ENCODE data around the gene WNT11.

WNT11 gene

GRCh38 chr11:76174330-76174729 lies 32.0 kb downstream of the WNT11 start:
- DNase-seq (ENCODE audit: low spot score) = no peak

DNA sequence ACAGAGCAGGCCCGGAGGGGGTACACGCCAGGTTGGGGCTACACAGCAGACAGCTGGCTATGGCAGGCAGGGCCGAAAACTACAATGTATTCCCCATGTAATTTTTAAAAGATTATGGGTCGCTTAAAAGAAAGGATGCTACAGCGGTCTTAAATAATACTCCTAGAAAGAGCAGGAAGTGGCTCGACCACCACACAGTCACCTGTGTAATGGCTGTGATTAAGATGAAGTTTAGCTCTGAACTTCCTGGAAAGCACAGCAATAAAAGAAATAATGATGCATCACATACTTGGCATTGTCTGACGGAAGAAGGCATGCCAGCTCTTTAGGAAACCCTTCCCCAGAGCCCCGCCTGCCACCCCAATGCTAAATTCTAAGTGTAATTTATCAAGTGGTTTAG lies 32.6 kb downstream of the WNT11 start:
- DNase-seq (ENCODE audit: low spot score) = no peak

DNA sequence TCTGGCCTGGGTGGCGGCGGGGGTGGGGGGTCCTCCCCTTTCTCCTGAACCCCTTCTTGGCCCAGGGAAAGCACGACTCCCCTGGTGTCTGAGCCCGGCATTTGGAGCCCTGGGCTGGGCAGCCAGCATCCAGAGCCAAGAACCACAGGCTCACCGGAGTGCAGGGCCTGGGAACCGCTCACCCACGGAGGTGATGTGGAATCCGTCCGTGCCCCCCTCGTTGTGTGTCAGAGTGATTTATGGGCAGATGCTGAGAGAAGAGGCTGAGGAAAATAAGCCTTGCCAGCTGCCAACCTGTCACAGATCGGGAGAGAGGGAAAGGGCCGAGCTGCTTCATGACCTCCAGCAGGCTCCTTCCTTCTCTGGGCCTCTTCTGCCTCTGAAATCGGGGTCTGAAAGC lies 33.7 kb downstream of the WNT11 start:
- no peak for DNase-seq (ENCODE audit: low spot score)

- no peak for DNase-seq (ENCODE audit: low spot score)
Observed at GRCh38 chr11:76170468-76170867, 35.8 kb downstream of the WNT11 start.

- DNase-seq (ENCODE audit: low spot score) = no peak
Observed at GRCh38 chr11:76169473-76169896, 36.8 kb downstream of the WNT11 start.

GRCh38 chr11:76167590-76167989 lies 38.7 kb downstream of the WNT11 start:
- no peak for DNase-seq (ENCODE audit: low spot score)

DNA sequence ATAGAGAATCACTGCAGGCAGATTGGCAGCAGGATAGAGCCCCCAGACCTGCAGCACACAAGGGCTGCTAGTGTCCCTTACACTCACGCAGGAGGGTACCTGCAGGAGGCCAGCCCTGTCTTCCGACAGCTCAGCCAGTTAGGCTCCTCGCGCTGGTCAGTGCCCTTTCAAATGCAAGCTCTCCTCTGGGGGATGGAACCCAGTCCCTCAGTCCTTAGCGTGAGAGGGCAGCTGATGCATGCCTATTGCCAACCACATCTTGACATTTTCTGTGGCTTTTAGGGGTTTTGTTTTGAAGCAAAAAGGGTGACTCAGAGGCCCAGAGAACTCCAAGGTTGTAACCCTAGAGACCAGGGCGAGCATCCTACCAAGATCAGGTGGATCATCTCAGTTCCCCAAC lies 40.0 kb downstream of the WNT11 start:
- no peak for DNase-seq (ENCODE audit: low spot score)

GRCh38 chr11:76164861-76165751 lies 41.2 kb downstream of the WNT11 start:
- DNase-seq (ENCODE audit: low spot score) = no peak

DNA sequence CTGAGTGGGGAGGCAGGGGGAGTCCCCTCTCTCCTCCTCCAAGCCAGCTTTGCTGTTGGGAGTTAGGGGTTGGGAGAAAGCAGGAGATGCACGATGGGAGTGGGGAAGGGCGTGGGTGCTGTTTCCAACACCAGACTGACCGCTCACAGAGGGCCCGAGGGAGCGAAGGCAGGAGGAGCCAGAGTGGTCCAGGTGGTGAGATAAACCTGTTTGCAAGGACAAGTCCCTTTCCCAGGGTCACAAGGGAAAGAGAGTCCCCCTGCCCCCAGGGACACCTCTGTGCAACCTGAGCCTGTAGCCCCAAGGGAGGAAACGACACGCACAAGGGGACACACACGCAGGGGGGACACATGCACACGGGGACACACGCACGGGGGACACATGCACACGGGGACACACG lies 42.2 kb downstream of the WNT11 start:
- DNase-seq (ENCODE audit: low spot score) = no peak

GRCh38 chr11:76163289-76163880 lies 42.9 kb downstream of the WNT11 start:
- DNase-seq (ENCODE audit: low spot score) = no peak

DNA sequence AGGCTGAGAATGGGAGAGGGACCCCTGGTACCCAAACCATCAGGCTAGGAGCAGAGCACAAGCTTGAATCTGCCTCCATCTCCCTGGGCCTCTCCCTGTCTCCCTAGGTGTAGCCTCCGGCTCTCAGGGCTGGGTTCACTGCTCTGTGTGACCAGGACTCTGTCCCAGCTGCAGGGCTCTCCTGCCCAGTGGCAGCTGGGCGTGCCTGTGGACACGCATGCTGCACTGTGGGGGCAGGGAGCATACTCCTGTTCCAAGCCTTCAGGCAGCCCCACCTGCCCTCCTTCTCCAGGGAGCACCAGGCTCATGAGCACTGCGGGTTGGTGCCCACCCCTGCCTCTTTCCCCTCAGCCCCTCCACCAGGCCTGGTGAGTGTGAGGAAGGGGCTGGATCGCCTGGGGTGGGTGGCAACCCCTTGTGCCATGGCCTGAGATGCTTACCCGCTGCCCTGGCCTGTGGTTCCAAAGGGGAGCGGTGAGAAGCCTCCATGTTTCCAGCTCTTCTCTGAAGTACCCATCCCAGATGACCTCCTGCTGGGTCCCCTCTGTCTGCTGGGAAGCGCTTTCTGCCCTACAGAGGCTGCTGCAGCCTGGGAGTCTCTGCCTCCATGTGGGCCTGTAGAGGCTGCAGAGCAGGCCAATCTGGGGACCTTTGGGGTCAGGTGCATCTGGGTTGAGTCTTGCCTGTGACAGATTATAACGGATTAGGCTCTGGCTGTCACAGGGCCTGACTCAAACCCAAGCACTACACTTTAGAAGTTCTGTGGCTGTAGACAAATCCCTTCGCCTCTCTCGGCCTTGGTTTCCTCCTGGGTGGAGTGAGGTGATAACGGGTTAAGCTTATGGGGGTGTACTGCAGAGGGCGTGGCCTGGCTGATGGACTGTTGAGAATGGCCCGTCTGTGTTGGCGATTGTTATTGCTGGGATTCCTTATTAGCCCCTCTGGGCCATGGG lies 43.7 kb downstream of the WNT11 start:
- no peak for DNase-seq (ENCODE audit: low spot score)

GRCh38 chr11:76161261-76161961 lies 44.9 kb downstream of the WNT11 start:
- DNase-seq (ENCODE audit: low spot score) = no peak

GRCh38 chr11:76160856-76161255 lies 45.4 kb downstream of the WNT11 start:
- DNase-seq (ENCODE audit: low spot score) = no peak

DNA sequence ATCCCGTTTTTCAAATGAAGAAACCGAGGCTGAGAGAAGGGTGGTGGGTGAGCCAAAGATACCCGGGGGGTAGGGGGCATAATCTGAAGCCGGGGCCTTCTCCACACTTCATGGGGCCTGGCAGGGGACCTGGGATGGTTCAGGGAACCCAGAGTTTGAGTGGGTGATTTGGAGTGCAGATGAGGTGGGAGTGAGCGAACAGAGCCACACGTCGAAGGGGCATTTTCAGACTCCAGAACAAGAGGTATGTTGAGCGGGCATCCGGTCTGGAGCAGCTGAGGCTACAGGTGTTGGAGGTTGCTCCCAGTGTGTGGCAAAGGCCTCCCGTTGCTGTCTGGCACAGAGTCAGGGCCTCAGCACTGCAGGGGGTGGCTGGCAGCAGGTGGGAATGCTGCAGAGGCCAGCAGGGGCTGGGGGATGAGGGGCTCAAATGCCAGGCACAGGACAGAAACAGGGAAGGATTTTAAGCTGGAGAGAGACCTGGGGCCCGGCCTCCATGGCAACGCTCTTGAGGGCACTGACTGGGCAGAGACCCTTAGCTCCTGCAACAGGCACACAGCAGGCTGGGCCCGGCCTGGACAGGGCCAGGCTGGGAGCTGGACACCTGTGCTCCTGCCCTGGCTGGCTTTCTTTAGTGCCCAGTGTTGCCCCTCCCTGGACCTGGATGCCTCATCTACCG lies 46.2 kb downstream of the WNT11 start:
- DNase-seq (ENCODE audit: low spot score) = no peak

- no peak for DNase-seq (ENCODE audit: low spot score)
Observed at GRCh38 chr11:76159303-76159937, 46.9 kb downstream of the WNT11 start.

DNA sequence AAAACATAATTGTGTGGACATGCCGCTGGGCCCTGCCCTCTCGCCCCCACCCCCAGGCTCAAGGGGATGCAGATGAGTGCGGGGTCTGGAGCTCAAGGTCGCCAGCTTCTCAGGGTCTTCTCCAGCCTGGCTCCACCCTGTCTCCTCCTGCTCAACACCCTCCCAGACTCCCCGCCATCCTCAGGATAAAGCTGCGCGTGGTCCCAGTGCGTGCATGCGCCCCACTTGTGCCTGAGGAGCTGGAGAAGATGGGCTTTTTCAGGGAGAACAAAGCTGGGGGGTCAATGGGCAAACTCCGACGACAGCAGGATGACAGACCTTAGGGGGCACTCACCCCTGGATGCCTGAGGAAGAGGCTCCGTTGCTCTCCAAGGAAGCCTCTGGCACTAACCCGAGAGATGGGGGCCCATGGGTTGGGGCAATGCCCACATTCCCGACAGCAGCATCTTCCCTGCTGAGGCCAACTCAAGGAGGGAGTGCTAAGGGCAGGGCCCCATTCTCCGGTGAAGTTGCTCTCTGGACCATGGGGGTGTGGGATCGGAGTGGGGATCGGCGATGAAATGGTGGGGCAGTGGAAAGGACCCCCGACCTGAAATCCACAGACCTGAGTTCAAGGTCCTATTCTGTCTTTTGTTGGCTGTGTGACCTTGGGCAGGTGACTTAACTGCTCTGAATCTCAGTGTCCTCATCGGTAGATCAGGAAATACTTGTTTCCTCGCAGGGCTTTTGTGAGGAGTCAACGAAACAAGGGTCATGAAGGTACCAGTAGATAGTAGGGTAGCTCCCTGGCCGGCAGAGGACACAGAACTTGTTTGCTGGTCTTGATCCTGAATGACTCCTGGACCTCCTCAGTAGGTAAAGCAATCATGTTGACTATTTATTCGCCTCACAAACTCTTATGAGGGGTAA lies 47.7 kb downstream of the WNT11 start:
- no peak for DNase-seq (ENCODE audit: low spot score)

DNA sequence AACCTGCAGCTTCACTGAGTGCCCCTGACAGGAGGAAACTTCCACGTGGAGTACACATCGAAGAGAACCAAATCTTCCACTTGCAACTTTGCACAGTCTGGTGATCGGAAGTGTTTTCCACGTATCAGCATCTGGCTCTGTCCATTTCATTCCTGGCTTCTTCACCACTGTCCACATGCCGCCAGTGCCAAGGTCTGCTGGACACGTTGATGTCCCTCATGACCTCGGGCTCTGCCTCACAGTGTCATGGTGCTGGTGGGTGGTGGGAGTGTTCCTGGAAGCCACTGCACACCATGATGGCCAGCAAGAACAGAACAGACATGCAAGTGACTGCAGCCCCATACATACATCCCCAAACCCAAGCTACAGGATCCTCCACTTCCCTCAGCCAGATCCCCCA lies 48.4 kb downstream of the WNT11 start:
- DNase-seq (ENCODE audit: low spot score) = no peak

DNA sequence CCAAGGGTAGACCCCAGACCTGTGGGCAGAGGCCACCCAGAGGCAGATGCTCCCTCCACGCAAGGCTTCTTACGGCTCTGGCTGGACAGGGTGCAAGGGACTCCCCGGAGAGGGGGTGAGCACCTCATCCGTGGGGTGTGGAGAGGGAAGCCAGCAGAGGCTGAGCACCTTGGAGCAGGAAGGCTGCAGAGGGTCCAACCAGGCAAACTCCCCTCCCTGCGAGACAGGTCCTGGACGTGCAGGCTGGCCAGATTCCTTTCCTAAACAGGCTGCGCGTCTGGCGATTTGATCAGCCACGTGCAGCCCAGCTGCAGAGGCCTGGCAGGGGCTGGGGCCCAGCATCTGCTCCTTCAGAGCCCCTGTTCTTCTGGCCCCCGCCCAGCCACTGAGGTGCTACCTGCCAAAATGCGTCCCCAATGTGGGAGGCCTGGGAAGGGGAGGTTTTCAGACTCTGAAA lies 49.3 kb downstream of the WNT11 start:
- no peak for DNase-seq (ENCODE audit: low spot score)

DNA sequence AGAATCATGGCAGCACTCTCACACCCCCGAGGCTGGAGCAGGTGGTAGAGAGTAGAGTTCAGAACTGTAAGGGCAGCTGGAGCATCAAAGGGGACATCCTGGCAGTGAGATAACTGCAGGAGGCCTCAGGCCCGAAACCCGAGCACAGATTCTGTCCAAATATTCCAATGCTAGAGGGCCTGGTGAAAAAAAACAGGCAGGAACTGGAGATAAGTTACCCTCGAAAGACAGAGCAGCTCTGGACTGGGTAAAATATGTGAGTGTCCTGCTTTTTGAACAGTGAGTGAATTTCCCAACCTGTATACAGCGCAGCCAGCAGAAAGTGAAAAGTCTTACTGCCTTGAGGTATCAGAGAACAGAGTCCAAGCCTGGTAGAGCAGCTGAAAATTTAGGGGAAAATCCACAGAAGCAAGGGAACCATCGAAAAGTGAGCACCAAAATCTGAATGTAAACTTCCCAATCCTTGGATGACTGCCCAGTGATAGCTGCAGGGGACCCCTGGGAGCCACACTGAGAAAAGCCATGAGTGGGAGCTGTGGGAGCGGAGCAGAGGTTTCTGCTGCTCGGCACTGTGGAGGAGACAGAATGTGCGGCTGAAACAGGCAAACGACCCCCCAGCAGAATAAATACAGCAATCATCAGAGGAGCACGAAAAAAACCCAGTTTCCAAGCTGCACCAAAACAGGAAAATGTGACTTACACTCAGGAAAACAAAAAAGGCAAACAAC lies 50.6 kb downstream of the WNT11 start:
- DNase-seq (ENCODE audit: low spot score) = no peak

Measured in NAMALWA (cell line).